Measurements from ENCODE around the gene LRRC4C.

The LRRC4C gene

DNA sequence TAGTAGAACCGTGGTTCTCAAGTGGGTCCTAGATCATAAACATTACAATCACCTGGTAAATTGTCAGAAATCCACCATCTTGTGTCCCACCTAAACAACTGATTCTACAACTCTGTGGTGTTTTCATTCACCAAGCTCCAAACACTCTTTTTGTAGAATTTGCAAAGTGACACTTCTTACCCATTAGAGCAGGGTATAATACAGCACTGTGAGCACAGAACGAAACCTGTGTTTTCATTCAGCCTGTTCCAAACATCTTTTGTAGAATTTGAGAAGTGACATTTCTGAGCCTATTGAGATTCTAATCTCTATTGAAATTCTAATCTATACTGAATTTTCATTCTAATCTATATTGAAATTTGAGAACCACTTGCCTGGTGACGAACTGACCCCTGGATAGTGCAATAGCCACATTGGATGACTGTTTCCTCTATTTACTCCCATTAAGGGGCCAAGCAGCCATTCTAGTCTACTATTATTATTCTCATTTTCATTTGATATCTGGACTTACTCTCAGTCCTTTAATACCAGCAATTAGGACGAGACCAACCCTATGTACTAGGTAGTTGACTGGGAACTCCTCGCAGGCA, 616.6 kb downstream of the LRRC4C start:
- no peak for DNase-seq

DNA sequence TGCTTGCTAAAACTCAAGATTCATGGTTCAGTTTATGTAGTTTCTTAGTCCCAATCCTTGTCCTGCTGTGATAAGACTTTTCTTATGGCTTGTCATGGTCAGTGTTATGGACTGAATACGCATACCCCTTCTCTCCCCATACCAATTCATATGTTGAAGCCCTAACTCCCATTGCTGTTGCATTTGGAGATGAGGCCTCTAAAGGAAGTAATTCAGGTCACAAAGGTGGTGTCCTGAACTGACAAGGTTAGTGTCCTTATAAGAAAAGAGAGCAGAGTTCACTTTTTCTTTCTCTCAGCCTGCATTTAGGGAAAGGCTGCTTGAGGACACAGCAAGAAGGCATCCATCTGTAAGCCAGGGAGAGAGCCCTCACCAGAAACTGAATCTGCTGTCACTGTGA, 618.2 kb downstream of the LRRC4C start:
- DNase-seq = no peak

DNA sequence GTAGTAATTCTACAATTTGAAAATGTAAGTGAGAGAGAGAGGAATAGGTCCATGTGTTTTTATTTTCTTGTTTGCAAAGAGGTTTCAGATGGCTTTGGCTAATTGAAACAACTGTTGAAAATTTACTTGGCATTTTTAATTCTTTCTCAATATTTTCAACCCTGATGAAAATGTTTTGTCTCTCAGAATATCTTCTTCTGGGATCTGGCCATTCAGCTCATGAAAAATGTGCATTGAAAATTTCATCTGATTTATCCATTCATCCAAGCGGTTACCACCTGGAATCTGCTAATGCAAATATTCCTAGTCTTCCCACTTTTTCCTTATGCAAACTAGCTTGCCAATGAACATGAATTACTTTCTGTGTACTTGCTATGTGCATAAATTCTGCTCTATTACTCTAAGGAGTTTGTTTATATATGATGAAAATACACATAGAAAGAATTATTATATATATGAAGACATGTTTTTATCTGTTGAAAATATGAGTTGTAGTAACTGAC, 621.2 kb downstream of the LRRC4C start:
- DNase-seq = no peak

- DNase-seq = no peak
Measured at GRCh38 chr11:40827116-40827515, 632.3 kb downstream of the LRRC4C start.

GRCh38 chr11:40826601-40827000, 632.9 kb downstream of the LRRC4C start:
- DNase-seq = no peak

DNA sequence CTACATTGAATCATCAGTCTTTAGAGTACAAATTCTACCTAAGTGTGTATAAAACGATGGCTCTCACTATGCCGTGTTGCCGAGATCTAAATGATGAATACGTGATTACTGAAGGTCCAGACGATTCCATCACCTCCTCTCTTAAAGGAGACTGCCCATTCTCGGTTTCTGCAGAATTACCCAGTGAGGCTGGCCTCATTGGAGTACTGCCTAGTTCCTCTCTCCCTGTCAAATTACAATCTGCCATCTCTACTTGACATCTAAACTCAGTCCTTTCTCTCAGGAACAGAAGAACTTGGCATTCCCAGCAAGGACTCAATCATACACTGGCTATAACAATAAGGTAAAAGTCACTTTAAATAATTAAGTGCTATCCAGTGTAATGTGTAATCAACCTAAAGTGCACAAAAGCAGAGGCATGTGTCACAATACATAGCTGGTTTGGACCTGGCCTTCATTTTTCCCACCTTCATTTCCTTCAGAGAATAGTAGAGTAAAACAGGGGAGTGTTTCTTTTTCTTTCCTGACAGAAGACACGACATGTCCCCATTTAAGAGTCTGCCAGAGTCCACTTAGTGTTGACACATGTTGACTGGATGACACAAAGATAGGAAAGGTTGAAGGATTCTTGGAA, 634.1 kb downstream of the LRRC4C start:
- DNase-seq = no peak

- no peak for DNase-seq
Measured at GRCh38 chr11:40819230-40819629, 640.2 kb downstream of the LRRC4C start.

- DNase-seq = no peak
Measured at GRCh38 chr11:40816976-40817375, 642.5 kb downstream of the LRRC4C start.

GRCh38 chr11:40797981-40798380, 661.5 kb downstream of the LRRC4C start:
- DNase-seq = peak; percentile 64

GRCh38 chr11:40787224-40787623, 672.2 kb downstream of the LRRC4C start:
- DNase-seq = no peak

DNA sequence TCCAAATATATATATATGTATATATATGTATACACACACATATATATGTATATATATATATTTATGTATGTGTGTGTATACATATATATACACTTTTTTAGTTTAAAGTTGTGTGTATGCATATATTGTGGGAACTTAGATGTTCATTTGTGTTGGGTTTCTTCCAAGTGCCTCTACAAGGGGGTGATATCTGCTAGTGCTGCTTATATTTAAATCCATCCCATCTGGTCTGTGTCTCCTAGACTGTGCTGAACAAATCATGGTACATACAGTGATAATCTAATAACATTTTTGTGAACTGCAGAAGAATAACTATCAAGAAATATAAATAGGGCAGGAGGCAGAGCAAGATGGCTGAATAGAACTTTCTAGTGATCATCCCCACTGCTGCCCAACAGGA, 696.4 kb downstream of the LRRC4C start:
- DNase-seq = no peak

DNA sequence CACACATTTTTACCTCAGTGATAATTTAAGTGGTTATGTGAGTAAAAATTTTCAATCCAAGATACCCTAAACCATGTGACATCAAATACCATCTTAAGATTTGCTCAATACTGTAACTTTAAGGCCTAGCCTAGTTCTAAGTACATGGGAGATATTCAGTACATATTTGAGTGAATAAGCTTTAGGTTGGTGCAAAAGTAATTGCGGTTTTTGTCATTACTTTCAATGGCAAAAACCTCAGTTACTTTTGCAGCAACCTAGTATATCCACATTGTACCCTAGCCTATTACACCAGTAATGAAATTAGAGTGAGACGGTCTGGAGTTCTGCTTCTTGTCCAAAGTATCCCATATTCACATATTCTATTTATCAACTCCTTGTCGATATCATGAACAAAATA, 700.1 kb downstream of the LRRC4C start:
- DNase-seq = no peak

GRCh38 chr11:40754297-40754696, 705.2 kb downstream of the LRRC4C start:
- DNase-seq = no peak

DNA sequence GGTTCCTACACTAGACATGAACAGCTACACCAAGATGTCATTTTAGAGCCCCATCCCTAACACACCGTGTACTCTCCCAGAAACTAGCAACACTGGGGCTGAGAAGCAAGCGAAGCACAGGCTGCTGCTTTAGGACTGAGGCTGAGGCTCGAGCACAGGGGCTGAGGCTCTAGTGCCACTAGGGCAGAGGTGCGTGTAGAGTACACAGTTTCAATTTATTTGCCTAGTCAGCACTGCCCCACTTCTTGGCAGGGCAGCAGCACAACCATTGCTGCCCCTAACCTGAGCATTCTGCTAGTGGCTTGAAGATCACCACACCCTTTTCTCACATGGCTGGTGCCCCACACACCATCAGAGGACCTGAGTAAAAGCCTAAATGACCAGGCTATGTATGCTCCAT, 713.2 kb downstream of the LRRC4C start:
- no peak for DNase-seq

- no peak for DNase-seq
Measured at GRCh38 chr11:40732132-40732531, 727.3 kb downstream of the LRRC4C start.

DNA sequence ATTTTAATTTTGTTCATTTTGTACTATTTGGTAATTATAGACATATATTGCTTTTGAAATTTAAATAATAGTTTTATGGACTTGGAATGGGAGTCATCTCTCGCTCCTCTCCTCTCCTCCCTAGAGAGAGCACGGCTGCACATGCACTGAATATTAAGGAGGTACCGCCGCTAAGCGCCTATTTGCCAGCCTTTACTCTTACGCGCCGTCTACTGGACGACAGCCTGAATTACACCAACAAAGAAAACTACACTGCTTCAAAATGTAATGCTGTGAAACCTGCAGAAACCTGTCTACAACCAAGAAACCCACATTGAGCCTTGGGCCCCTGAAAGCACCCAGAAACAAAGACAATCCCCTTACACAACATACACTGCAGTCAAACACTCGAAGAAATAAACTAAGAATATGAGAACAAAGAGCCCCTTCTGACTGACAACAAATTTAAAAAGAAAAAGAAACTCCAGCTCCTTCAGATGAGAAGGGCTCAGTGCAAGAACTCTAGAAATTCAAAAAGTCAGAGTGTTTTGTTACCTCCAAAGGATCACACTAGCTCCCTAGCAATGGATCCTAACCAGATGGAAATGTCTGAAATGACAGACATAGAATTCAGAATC, 737.2 kb downstream of the LRRC4C start:
- peak; percentile 0 for DNase-seq

GRCh38 chr11:40716344-40717130, 742.9 kb downstream of the LRRC4C start:
- no peak for DNase-seq

DNA sequence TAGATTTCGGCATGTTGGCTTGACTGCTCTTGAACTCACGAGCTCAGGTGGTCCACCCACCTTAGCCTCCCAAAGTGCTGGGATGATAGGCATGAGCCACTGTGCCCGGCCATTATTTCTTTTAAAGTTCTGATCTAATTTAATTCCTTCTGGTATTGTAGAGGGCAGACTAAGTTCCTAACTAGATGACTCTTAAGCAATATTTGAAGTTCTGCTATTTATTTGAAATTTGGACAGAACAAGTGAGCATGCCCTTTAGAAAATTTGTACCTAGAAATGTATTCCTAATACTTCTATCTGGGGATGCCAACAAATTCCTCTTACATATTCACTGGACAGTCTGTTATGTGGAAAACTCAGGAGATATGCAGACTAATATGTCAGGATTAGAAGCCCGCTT, 746.4 kb downstream of the LRRC4C start:
- no peak for DNase-seq

DNA sequence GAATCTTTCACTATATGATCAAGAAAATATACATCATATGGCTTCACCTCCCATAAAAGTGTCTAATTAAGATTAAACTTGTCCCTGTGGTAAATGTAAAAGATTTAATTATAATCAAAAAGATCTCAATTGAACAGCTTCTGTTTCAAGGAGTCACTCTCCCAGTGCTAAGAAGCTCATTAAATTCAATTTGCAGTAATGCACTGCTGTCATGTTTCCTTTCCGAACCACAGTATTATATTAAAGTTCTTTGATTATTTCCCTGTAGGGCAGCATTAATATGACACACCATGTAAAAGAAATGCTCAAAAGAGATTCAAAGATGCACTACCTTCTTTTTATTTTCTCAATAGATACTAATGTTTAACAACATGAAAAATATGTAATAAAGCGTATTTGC, 758.4 kb downstream of the LRRC4C start:
- DNase-seq = no peak

- DNase-seq = no peak
Measured at GRCh38 chr11:40689823-40690222, 769.6 kb downstream of the LRRC4C start.

DNA sequence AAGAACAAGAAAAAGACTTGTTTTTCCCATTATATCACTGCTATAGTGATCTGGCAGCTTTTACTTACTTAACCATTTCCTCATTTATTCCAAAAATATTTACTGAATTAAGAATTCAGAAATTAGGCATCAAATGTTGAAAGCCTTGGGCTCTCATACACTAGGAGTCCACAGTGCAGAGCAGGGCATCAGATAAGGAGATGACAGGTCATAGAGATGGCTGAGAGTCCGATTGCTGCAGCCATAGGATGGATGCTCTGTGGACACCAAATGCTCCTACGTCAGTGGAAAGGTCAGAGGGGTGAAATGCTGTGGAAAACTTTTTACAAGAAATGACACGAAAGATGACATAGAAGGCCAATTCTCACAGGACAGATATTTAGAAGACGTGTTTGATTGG, 771.1 kb downstream of the LRRC4C start:
- no peak for DNase-seq

DNA sequence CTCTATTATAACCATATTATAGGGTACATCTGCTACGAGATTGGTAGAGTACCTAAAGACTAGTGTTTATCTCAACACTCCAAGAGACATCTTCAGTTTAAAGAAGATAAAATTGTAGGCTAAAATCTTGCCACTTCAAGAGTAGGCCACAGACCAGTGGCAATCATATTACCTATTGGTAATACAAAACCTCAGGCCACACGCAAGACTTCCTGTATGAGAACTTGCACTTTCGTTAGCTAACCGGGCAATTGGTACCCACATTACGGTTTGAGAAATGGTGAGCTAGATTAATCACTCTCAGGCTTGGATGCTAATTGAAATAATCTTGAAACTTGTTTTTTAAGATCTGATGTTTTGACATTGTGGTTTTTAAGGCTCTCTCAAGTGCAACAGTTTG, 772.7 kb downstream of the LRRC4C start:
- no peak for DNase-seq

DNA sequence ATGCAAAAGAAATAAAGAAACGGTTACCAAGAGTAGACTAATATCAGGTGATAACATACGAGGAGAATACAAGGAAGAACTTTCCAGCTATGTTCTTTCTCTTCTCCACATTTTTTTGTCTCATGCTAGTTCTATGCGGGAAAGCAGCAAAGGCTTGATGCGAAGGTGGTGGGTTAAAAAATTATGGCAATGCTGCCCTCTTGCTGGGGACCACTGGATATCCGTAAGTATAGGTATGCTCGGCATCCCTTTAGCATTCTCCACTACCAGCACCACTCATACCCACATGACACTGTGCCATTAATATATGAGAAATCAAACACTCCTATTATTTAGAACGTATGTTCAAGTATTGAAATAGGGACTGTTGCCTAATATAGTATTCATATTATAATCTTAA, 776.4 kb downstream of the LRRC4C start:
- no peak for DNase-seq

DNA sequence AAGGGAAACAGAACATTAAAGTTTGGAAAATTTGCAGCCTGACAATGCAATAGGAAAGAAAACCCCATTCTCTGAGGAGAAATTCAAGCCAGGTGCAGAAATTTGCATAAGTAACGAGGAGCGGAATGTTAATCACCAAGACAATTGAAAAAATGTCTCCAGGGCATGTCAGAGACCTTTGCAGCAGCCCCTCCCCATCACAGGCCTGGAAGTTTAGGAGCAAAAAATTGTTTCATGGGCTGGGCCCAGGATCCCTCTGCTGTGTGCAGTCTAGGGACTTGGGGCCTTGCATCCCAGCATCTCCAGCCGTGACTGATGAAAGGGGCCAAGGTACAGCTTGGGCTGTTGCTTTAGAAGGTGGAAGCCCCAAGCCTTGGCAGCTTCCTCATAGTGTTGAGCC, 780.2 kb downstream of the LRRC4C start:
- no peak for DNase-seq
